22Rv1 (cell line): Measurements from ENCODE around the gene SEMA6B.
"Not testable (repeated sequence)": the region's sequence is repeated elsewhere in the genome, so short reads cannot be mapped to it uniquely, and the experiment has no call there.

Experiments used
- H3K27ac ChIP-seq: fragments of 450-650 bp; 2 replicates; pipeline ENCODE4 v1.5.1; 2017
- CTCF ChIP-seq: fragments of 450-650 bp; IDR thresholded peaks from 2 replicates; pipeline ENCODE4 v1.5.1; 2017; ENCODE audit warnings: mild to moderate bottlenecking
- ZFX ChIP-seq: fragments of 450-650 bp; IDR thresholded peaks from 2 replicates; pipeline ENCODE4 v1.6.1; 2017; ENCODE audit warnings: antibody characterized with exemption, borderline replicate concordance

The SEMA6B gene

DNA sequence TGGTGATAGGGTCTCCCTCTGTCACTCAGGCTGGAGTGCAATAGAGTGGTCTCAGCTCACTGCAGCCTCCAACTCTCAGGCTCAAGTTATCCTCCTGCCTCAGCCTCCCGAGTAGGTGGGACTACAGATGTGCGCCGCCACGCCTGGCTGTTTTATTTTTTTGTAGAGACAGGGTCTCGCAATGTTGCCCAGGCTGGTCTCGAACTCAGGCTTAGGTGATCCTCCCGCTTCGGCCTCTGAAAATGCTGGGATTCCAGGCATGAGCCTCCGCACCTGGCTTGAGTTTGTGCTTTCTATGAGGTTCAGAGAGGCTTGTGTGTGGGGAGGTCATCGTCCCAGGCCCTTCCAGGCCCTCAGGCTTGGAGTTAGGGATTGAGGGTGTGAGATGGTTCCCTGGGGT lies 40.6 kb upstream of the SEMA6B start:
- TF ChIP-seq ZFX (no peak), CTCF (no peak)
- H3K27ac ChIP-seq: no peak overlapping the region

GRCh38 chr19:4598712-4599111 lies 39.2 kb upstream of the SEMA6B start:
- H3K27ac ChIP-seq: no peak overlapping the region
- TF ChIP-seq CTCF: no peak
- TF ChIP-seq ZFX: no peak

GRCh38 chr19:4597975-4598671 lies 38.6 kb upstream of the SEMA6B start:
- no peak for TF ChIP-seq ZFX
- TF ChIP-seq CTCF: no peak
- no peak overlapping the region for H3K27ac ChIP-seq

- TF ChIP-seq ZFX (no peak), CTCF (no peak)
- H3K27ac ChIP-seq: no peak overlapping the region
Measured at GRCh38 chr19:4597278-4597974, 37.9 kb upstream of the SEMA6B start.

DNA sequence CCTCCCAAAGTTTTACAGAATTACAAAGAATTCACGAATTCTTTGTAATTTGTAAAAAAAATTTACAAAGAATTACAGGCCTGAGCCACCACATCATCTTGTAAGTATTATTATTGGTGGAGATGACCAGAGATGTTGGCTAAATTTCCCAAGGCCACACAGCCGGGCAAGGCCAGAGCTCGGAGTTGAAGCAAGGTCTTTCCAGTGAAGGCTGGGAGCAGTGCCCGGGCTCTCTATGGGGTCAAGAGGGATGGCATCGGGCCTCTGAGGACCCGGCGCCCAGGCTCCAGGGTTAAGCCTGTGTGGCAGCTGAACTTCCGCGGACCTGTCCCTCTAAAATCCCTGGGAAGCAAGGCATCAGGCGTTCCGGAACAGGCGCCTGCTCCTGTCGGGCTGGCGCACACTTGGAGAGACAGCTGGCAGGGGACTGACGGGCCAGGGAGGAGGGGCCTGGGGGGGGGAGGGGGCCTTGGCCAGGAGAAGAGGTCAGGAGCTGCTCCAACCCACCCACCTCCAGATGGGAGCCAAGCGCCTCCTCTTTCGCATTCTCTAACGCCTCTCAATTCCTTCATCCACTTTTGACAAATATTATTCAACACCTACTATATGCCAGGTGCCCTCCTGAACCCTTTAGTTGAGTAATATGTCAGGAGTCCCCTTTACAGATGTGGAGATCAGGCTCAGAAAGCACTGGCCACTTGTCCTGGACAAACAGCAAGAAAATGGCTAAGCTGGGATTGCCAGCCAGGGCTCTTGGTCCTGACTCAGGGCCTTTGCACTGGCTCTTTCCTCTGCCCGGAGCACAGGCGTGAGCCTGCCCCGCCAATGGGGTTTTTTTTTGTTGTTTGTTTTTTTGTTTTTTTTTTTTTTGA lies 36.8 kb upstream of the SEMA6B start:
- no peak overlapping the region for H3K27ac ChIP-seq
- no peak for TF ChIP-seq ZFX
- no peak for TF ChIP-seq CTCF

DNA sequence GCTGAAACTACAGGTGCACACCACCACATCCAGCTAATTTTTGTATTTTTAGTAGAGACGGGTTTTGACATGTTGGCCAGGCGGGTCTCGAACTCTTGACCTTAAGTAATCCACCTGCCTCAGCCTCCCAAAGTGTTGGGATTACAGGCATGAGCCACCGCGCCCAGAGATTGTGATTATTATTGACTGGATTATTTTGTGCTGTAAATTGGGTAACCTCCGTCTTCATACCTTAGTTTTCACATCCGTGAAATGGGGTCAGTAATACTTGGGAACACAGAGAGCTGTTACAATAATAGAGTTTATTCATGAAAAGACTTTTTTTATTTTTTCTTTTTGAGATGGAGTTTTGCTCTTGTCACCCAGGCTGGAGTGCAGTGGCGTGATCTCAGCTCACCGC lies 35.7 kb upstream of the SEMA6B start:
- H3K27ac ChIP-seq: not testable (repeated sequence)

- H3K27ac ChIP-seq: no peak overlapping the region
- TF ChIP-seq ZFX (no peak), CTCF (no peak)
Measured at GRCh38 chr19:4594201-4594600, 34.7 kb upstream of the SEMA6B start.
